ENCODE measurements around the gene XK.

Gene XK

DNA sequence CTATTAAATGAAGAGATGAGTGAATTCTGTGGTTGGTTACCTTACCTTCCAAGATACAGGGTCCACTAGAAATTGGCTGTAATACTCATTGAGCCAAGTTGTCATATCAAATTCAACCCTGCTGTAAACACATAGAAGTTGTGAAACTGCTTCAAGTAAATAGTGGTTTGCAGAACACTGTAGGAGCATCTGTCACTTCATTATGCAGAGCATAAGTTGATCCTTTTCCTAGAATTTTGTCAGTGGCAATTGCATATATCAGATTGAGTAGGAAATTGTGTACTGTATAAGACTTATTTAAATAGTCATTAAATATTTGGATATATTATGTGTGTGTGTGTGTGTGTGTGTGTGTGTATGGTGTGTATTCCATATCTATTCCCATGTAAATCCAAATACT lies 8.8 kb upstream of the XK start:
- no peak for TF ChIP-seq CREB1 (IDR thresholded peaks at IDR 0.05; ENCODE audit: low read depth)
- no peak for TF ChIP-seq REST (IDR thresholded peaks at IDR 0.05; ENCODE audit: low read depth)
- no peak for TF ChIP-seq YY1 (IDR thresholded peaks at IDR 0.05; ENCODE audit: low read depth)
- TF ChIP-seq, protein P1, sequence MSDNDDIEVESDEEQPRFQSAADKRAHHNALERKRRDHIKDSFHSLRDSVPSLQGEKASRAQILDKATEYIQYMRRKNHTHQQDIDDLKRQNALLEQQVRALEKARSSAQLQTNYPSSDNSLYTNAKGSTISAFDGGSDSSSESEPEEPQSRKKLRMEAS (IDR thresholded peaks at IDR 0.05), result no peak
- TF ChIP-seq, protein P2, sequence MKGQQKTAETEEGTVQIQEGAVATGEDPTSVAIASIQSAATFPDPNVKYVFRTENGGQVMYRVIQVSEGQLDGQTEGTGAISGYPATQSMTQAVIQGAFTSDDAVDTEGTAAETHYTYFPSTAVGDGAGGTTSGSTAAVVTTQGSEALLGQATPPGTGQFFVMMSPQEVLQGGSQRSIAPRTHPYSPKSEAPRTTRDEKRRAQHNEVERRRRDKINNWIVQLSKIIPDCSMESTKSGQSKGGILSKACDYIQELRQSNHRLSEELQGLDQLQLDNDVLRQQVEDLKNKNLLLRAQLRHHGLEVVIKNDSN (IDR thresholded peaks at IDR 0.05), result no peak
- TF ChIP-seq EP300 (IDR thresholded peaks at IDR 0.05; ENCODE audit: borderline replicate concordance), result no peak
- no peak for TF ChIP-seq RAD21 (IDR thresholded peaks at IDR 0.05; ENCODE audit: low read depth)
- no peak for TF ChIP-seq TCF12 (IDR thresholded peaks at IDR 0.05; ENCODE audit: low read depth)
- TF ChIP-seq EGR1 (IDR thresholded peaks at IDR 0.05), result no peak
- no peak for TF ChIP-seq TEAD4 (IDR thresholded peaks at IDR 0.05)
- no peak for TF ChIP-seq ZBTB7A (IDR thresholded peaks at IDR 0.05; ENCODE audit: low read depth)
- no peak for TF ChIP-seq CEBPB (IDR thresholded peaks at IDR 0.05)
- TF ChIP-seq TAF1 (IDR thresholded peaks at IDR 0.05; ENCODE audit: low read depth), result no peak
- no peak for TF ChIP-seq FOXM1 (IDR thresholded peaks at IDR 0.05; ENCODE audit: borderline replicate concordance, low read depth)
- TF ChIP-seq NFIC (IDR thresholded peaks at IDR 0.05), result no peak

DNA sequence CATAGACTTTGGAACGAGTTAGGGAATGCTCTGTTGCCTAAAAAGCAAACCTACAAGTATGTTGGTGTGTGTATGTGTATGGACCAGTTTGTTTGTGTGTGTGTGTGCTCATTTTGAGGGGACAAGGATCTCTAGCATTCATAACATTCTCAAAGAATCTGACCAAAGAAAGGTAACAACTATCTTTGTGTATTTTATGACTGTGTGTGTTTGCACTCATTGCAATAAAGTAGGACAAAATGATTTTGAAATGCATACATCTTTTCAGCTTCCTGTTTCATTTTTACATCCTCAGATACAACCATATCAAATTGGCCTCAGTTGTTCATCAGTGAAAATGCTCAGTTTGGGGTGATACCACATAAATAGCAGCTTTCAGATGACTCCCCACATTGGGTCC lies 8.3 kb upstream of the XK start:
- TF ChIP-seq TAF1 (IDR thresholded peaks at IDR 0.05; ENCODE audit: low read depth), result no peak

DNA sequence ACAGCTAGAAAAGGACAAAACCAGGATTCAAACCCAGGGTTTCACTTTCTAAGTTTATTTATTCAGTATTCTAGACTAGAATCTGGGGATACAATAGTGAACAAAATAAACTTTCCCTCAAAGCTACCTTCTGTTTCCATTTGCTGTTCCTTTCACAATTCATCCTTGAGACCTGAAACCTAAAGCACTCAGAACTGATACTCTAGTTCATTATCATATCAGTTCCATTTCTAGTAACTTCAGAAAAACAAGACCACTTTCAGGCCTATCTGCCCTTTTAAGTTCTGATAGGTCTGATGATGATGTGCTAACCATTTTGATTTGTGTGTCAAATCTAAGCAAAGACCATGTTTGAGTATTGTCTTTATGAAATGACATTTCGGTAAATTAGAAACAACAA lies 7.8 kb upstream of the XK start:
- TF ChIP-seq FOXM1 (IDR thresholded peaks at IDR 0.05; ENCODE audit: borderline replicate concordance, low read depth), result no peak
- TF ChIP-seq TCF12 (IDR thresholded peaks at IDR 0.05; ENCODE audit: low read depth), result no peak
- no peak for TF ChIP-seq ZBTB7A (IDR thresholded peaks at IDR 0.05; ENCODE audit: low read depth)
- TF ChIP-seq, protein P2 (IDR thresholded peaks at IDR 0.05), result no peak
- TF ChIP-seq TAF1 (IDR thresholded peaks at IDR 0.05; ENCODE audit: low read depth), result no peak
- no peak for TF ChIP-seq EGR1 (IDR thresholded peaks at IDR 0.05)
- TF ChIP-seq CREB1 (IDR thresholded peaks at IDR 0.05; ENCODE audit: low read depth), result no peak
- no peak for TF ChIP-seq YY1 (IDR thresholded peaks at IDR 0.05; ENCODE audit: low read depth)

DNA sequence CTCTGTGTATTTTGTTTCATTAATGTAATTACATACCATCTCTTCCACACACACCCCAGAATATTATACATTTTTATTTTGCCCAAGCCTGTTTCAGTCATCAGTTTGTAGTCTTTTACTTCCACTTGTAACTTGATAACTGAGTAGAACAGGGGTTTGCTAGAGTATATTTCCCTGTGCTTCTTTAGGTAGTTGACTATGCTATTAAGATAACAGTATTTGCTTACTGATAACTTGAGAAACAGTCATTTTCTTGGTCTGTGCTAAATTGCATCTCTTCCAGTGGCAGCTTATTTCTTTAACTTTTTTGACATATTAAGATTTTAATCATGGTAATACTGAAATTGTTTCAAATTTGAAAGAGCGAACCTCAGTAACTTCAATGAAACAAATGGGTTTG lies 7.0 kb upstream of the XK start:
- TF ChIP-seq EP300 (IDR thresholded peaks at IDR 0.05; ENCODE audit: borderline replicate concordance) (no peak), TEAD4 (IDR thresholded peaks at IDR 0.05) (no peak), EGR1 (IDR thresholded peaks at IDR 0.05) (no peak), CEBPB (IDR thresholded peaks at IDR 0.05) (no peak), RAD21 (IDR thresholded peaks at IDR 0.05; ENCODE audit: low read depth) (no peak), REST (IDR thresholded peaks at IDR 0.05; ENCODE audit: low read depth) (no peak), CREB1 (IDR thresholded peaks at IDR 0.05; ENCODE audit: low read depth) (no peak), TCF12 (IDR thresholded peaks at IDR 0.05; ENCODE audit: low read depth) (no peak), TAF1 (IDR thresholded peaks at IDR 0.05; ENCODE audit: low read depth) (no peak), ZBTB7A (IDR thresholded peaks at IDR 0.05; ENCODE audit: low read depth) (no peak), FOXM1 (IDR thresholded peaks at IDR 0.05; ENCODE audit: borderline replicate concordance, low read depth) (no peak), YY1 (IDR thresholded peaks at IDR 0.05; ENCODE audit: low read depth) (no peak), NFIC (IDR thresholded peaks at IDR 0.05) (no peak)
- TF ChIP-seq, protein P2 (IDR thresholded peaks at IDR 0.05), result no peak
- TF ChIP-seq, protein P1 (IDR thresholded peaks at IDR 0.05), result no peak

GRCh38 chrX:37679230-37679629 lies 6.4 kb upstream of the XK start:
- TF ChIP-seq ZBTB7A (IDR thresholded peaks at IDR 0.05; ENCODE audit: low read depth) (no peak), TEAD4 (IDR thresholded peaks at IDR 0.05) (no peak), REST (IDR thresholded peaks at IDR 0.05; ENCODE audit: low read depth) (no peak), EGR1 (IDR thresholded peaks at IDR 0.05) (no peak), RAD21 (IDR thresholded peaks at IDR 0.05; ENCODE audit: low read depth) (no peak), TAF1 (IDR thresholded peaks at IDR 0.05; ENCODE audit: low read depth) (no peak), FOXM1 (IDR thresholded peaks at IDR 0.05; ENCODE audit: borderline replicate concordance, low read depth) (no peak)

Data from Ishikawa (cell line).